ENCODE results near the gene RALGAPA2. TPM values are rescaled to one million over a fixed set of nuclear protein-coding genes. Genes with fewer than 3 reads are reported as not detected.

Gene RALGAPA2
- total RNA-seq, 1 experiment from 2014 or later, result 10.8 TPM

GRCh38 chr20:20412750-20413149 is 299.7 kb downstream of the RALGAPA2 start:
- CTCF ChIA-PET, result no interaction called here
- Histone ChIP-seq H3K79me2 (ENCODE audit: insufficient read depth, low read length) (no peaks in the 10 kb centered on the region), H3K36me3 (ENCODE audit: control insufficient read depth in 1 of 2, insufficient read depth in 2 of 2, low read length in 2 of 2) (no peaks in the 10 kb centered on the region), H2AFZ (ENCODE audit: low read depth, low read length, poor library complexity, severe bottlenecking) (no peak overlapping the region), H3K4me1 (ENCODE audit: control insufficient read depth in 1 of 2, insufficient read depth in 2 of 2, low read length in 2 of 2) (no peaks in the 10 kb centered on the region), H3K9ac (ENCODE audit: low read length) (no peak overlapping the region), H3K27me3 (ENCODE audit: insufficient read depth, low read length) (no peaks in the 10 kb centered on the region), H3K27ac (ENCODE audit: low read depth, low read length) (no peak overlapping the region), H4K20me1 (ENCODE audit: insufficient read depth) (no peaks in the 10 kb centered on the region), H3K9me3 (ENCODE audit: control insufficient read depth in 1 of 2, insufficient read depth in 1 of 2, low read depth in 1 of 2, low read length in 2 of 2) (no peaks in the 10 kb centered on the region), H3K4me2 (ENCODE audit: low read length) (no peak overlapping the region), H3K4me3 (replicated peaks in 1 of 2; ENCODE audit: low read depth in 1 of 2, low read length in 2 of 2) (no peak overlapping the region), H3K9me2 (ENCODE audit: insufficient read depth) (no peaks in the 10 kb centered on the region)
- BruUV-seq (replicated peaks), result no TSS peak
- ATAC-seq, result no peak
- RAD21 ChIA-PET (ENCODE audit: low non-redundant PET in 1 of 2, low total read pairs in 2 of 2, uncharacterized antibody in 2 of 2, unreplicated experiment in 2 of 2), result no interaction called here
- intact Hi-C loops (cut with micrococcal nuclease), result no loop called here
- DNase-seq (ENCODE audit: low read depth, low spot score), result no peak
- POLR2A ChIA-PET, result no interaction called here
- TF ChIP-seq SRF (IDR thresholded peaks at IDR 0.05; ENCODE audit: low read depth) (no peak), POLR2A (IDR thresholded peaks at IDR 0.05; ENCODE audit: borderline replicate concordance, extremely low read depth, insufficient read depth, insufficient read length) (no peak), MAX (IDR thresholded peaks at IDR 0.05) (no peak), ZBTB33 (IDR thresholded peaks at IDR 0.05; ENCODE audit: extremely low read depth, insufficient replicate concordance, low read length) (no peak), ZFX (IDR thresholded peaks at IDR 0.05) (no peak), JUND (IDR thresholded peaks at IDR 0.05) (no peak), ELF1 (IDR thresholded peaks at IDR 0.05; ENCODE audit: borderline replicate concordance, low read depth) (no peak), REST (IDR thresholded peaks at IDR 0.05; ENCODE audit: low read depth) (no peak), ZNF274 (IDR thresholded peaks at IDR 0.05; ENCODE audit: low read depth, low read length) (no peak), RAD21 (IDR thresholded peaks at IDR 0.05; ENCODE audit: low read depth) (no peak), EZH2 (IDR thresholded peaks at IDR 0.05) (no peak), EZH2phosphoT487 (IDR thresholded peaks at IDR 0.05; ENCODE audit: borderline replicate concordance) (no peak), SP1 (IDR thresholded peaks at IDR 0.05; ENCODE audit: low read depth) (no peak), YY1 (IDR thresholded peaks at IDR 0.05; ENCODE audit: extremely low read depth, insufficient replicate concordance, low read depth, low read length) (no peak), EGR1 (IDR thresholded peaks at IDR 0.05; ENCODE audit: low read depth) (no peak)

All from HCT116 (cell line).